Peyer's patch (tissue), 4 donors: ENCODE measurements around the gene GFPT1.

ENCODE experiments used
- CTCF ChIP-seq, 6 experiments: fragments of 450-650 bp in 4 of 6; fragments of 200-600 bp in 2 of 6; sonication (generic) in 1 of 6; IDR thresholded peaks; one replicate each; pipeline ENCODE4 v1.5.1; 2017 to 2019; ENCODE audit warnings: antibody characterized with exemption in 6 of 6, mild to moderate bottlenecking in 3 of 6, moderate library complexity in 1 of 6
- POLR2A ChIP-seq, 2 donors: fragments of 450-650 bp; IDR thresholded peaks; one replicate each; pipeline ENCODE4 v1.5.1; 2017; ENCODE audit warnings: antibody characterized with exemption in 2 of 2, mild to moderate bottlenecking in 2 of 2, moderate library complexity in 2 of 2

- TF ChIP-seq CTCF (IDR thresholded peaks at IDR 0.05) (no peak), POLR2A (IDR thresholded peaks at IDR 0.05) (no peak)
These were observed 106.1 kb downstream of the GFPT1 start for GRCh38 chr2:69280796-69281412.
